Measurements from ENCODE around the gene CHD2. TPM values are rescaled to one million over a fixed set of nuclear protein-coding genes. Genes with fewer than 3 reads are reported as not detected.

The CHD2 gene
- total RNA-seq, 1 donor from 2014 or later, result 61.2 TPM

GRCh38 chr15:92901072-92901761, 1.1 kb downstream of the CHD2 start:
- TF ChIP-seq, protein P1, sequence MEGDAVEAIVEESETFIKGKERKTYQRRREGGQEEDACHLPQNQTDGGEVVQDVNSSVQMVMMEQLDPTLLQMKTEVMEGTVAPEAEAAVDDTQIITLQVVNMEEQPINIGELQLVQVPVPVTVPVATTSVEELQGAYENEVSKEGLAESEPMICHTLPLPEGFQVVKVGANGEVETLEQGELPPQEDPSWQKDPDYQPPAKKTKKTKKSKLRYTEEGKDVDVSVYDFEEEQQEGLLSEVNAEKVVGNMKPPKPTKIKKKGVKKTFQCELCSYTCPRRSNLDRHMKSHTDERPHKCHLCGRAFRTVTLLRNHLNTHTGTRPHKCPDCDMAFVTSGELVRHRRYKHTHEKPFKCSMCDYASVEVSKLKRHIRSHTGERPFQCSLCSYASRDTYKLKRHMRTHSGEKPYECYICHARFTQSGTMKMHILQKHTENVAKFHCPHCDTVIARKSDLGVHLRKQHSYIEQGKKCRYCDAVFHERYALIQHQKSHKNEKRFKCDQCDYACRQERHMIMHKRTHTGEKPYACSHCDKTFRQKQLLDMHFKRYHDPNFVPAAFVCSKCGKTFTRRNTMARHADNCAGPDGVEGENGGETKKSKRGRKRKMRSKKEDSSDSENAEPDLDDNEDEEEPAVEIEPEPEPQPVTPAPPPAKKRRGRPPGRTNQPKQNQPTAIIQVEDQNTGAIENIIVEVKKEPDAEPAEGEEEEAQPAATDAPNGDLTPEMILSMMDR (IDR thresholded peaks at IDR 0.05), result no peak
- peak overlapping the region; percentile 71 to 78 for H3K4me3 ChIP-seq
- intact Hi-C loops (cut with DNase I), result no loop called here
- no peaks in the 10 kb centered on the region for H3K9me3 ChIP-seq
- H3K27ac ChIP-seq, result peak overlapping the region; percentile 94 to 97
- DNase-seq (ENCODE audit: low spot score in 2 of 2), result no peak
- no peaks in the 10 kb centered on the region for H3K27me3 ChIP-seq
- H3K4me1 ChIP-seq, result peaks cover 0 to 25% of the 10 kb centered on the region in 2 donors
- peaks cover 11 to 18% of the 10 kb centered on the region in 2 donors for H3K36me3 ChIP-seq

GRCh38 chr15:92901995-92902394, 1.9 kb downstream of the CHD2 start:
- peak overlapping the region; percentile 94 to 97 for H3K27ac ChIP-seq
- H3K36me3 ChIP-seq, result peaks cover 11 to 18% of the 10 kb centered on the region in 2 donors
- no peaks in the 10 kb centered on the region for H3K27me3 ChIP-seq
- peaks cover 0 to 29% of the 10 kb centered on the region in 2 donors for H3K4me1 ChIP-seq
- no peak for DNase-seq (ENCODE audit: low spot score in 2 of 2)
- no peaks in the 10 kb centered on the region for H3K9me3 ChIP-seq
- TF ChIP-seq, protein P1 (IDR thresholded peaks at IDR 0.05), result no peak
- intact Hi-C loops (cut with DNase I), result no loop called here
- H3K4me3 ChIP-seq, result peak overlapping the region; percentile 71 to 78

DNA sequence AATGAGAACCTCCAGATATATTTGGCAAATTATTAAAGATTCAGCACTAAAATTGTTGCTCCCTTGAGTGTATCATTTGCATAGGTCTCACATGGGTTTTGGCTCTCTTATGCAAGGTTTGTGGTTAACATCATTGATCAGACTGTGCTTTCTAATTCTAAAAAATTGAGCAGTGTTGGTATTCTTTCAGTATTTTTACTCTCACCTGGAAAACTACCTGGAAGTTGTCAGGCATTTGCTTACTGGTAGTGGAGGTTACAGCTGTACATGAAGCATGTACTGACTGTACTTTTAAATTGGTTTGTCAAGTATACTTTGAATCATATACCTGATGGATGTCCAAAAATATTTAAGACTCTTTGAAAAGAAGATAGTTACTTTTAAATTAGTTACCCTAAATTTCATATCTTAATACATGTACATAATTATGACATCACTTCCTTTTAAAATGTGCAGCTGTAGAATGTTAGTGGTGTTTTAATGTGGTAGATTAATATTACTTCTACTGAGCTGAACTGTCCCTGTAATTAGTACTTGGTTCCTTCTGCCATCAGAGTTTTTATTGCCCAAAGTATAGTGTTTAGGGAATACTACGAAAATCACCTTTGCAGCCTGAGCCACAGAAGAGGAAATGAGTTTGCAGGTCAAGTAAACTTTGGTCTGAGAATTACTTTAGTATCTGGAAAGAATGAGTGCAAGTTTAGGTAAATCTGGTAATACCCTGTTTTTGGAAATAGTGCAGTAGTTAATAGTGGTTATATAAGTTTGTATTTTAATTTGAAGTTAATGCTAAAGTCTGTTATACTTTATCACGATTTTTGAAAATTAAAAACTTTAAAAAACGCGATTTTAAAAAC, 2.8 kb downstream of the CHD2 start:
- Histone ChIP-seq H3K9me3 (no peaks in the 10 kb centered on the region), H3K27ac (peak overlapping the region; percentile 94 to 97), H3K27me3 (no peaks in the 10 kb centered on the region), H3K4me3 (peak overlapping the region; percentile 71 to 78), H3K36me3 (peaks cover 4 to 10% of the 10 kb centered on the region in 2 donors), H3K4me1 (peaks cover 0 to 30% of the 10 kb centered on the region in 2 donors)
- no peak for DNase-seq (ENCODE audit: low spot score in 2 of 2)
- intact Hi-C loops (cut with DNase I), result no loop called here
- TF ChIP-seq, protein P1 (IDR thresholded peaks at IDR 0.05), result no peak

GRCh38 chr15:92903631-92903965, 3.5 kb downstream of the CHD2 start:
- Histone ChIP-seq H3K9me3 (no peaks in the 10 kb centered on the region), H3K4me1 (peaks cover 6 to 36% of the 10 kb centered on the region in 2 donors), H3K27me3 (no peaks in the 10 kb centered on the region), H3K36me3 (peaks cover 0 to 5% of the 10 kb centered on the region in 2 donors), H3K27ac (peak overlapping the region; percentile 94 to 97), H3K4me3 (peak overlapping the region; percentile 71 to 78)
- intact Hi-C loops (cut with DNase I), result no loop called here
- DNase-seq (ENCODE audit: low spot score in 2 of 2), result no peak
- TF ChIP-seq, protein P1 (IDR thresholded peaks at IDR 0.05), result no peak

DNA sequence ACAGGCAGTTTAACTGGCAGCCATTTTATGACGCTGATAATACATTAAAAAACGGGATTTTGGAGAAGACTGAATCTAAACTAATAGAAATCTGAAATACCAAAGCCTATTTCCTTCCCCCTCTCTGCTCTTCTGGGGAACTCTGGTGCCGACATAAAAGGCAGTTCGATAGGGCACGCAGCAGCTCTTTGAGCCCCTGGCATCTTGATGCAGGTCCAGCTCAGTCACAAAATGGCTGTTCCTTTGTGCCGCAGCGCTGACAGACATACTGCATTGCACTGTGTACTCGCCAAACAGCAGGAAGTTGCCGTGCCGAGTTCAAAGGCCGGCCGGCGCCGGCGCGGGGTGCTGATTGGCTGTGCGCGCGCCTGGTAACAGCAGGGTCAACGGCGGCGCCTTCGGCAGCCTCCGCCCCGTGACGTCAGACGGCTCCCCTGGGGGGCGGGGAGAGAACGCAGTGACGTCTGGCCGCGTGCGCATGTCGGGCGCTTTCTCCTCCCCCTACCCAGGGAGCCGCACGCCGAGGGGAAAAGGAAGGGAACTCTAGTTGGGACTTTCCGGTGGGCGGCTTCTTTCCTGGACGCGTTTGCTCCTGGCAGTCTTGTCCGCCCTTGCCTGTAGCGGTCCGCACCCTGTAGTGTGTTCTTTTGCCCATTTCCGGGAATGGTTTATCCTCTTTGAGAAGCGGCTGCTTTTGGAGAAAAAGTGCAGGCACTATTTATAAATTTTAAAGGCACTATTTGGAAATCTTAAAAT, 4.0 kb downstream of the CHD2 start:
- H3K27me3 ChIP-seq, result no peaks in the 10 kb centered on the region
- peak overlapping the region; percentile 71 to 78 for H3K4me3 ChIP-seq
- TF ChIP-seq, protein P1 (IDR thresholded peaks at IDR 0.05), result no peak
- H3K27ac ChIP-seq, result peak overlapping the region; percentile 96 to 97
- H3K4me1 ChIP-seq, result peaks cover 8 to 39% of the 10 kb centered on the region in 2 donors
- peak; percentile 98 to 99 for DNase-seq (ENCODE audit: low spot score in 2 of 2)
- intact Hi-C loops (cut with DNase I), result loop anchor here (1.0 kb wide), 3 partner anchors 22 to 95 kb away; no protein-coding TSS in a partner anchor
- H3K36me3 ChIP-seq, result no peaks in the 10 kb centered on the region
- no peaks in the 10 kb centered on the region for H3K9me3 ChIP-seq
